Activated T-helper 1 cell treated with anti-CD3 and anti-CD28 coated beads, Interleukin-12 subunit alpha, Interleukin-12 subunit beta, Interleukin-2, Interleukin-4 antibody, amounts not matched to agents 30 ng/mL and 10 ng/mL and 1 ng/mL, durations not matched to agents 14 hours and 24 hours and 36 hours (primary cell): ENCODE data around the gene ZNF205. TPM values are rescaled to one million over a fixed set of nuclear protein-coding genes. Genes with fewer than 3 reads are reported as not detected.

Experiments used
- total RNA-seq: library from RNA; stranded (reverse); gene quantifications from 2 replicates; pipeline ENCODE4 v1.2.3, GENCODE V29; 2022

Gene ZNF205
- total RNA-seq, 1 donor from 2014 or later: 0.39 TPM

Other genes starting within 250 kb of the ZNF205 start
- gene FLYWCH2, start 229.4 kb upstream of the ZNF205 start, total RNA-seq: 22.9 and 25.4 TPM in 2 replicates
- gene FLYWCH1, start 200.7 kb upstream of the ZNF205 start, total RNA-seq: 61.1 and 65.7 TPM in 2 replicates
- gene KREMEN2, start 148.3 kb upstream of the ZNF205 start, total RNA-seq: 0.10 and 0.18 TPM in 2 replicates
- 40.1 and 44.0 TPM in 2 replicates for gene PAQR4, start 143.2 kb upstream of the ZNF205 start, total RNA-seq
- 151 and 152 TPM in 2 replicates for gene PKMYT1, start 132.1 kb upstream of the ZNF205 start, total RNA-seq
- gene CLDN9, start 99.7 kb upstream of the ZNF205 start, total RNA-seq: not detected in 2 replicates
- not detected in 2 replicates for gene CLDN6, start 94.4 kb upstream of the ZNF205 start, total RNA-seq
- gene TNFRSF12A, start 92.2 kb upstream of the ZNF205 start, total RNA-seq: 4.9 and 5.5 TPM in 2 replicates
- 30.0 and 30.9 TPM in 2 replicates for gene HCFC1R1, start 88.6 kb upstream of the ZNF205 start, total RNA-seq
- gene THOC6, start 88.6 kb upstream of the ZNF205 start, total RNA-seq: 48.3 and 49.0 TPM in 2 replicates
- 0.20 TPM in 1 of 2 replicates, not detected in the other for gene BICDL2, start 75.6 kb upstream of the ZNF205 start, total RNA-seq
- gene MMP25, start 66.0 kb upstream of the ZNF205 start, total RNA-seq: 11.9 and 12.8 TPM in 2 replicates
- gene IL32, start 46.9 kb upstream of the ZNF205 start, total RNA-seq: 993 TPM in 2 replicates
- 0.07 TPM in 1 of 2 replicates, not detected in the other for gene ZSCAN10, start 13.3 kb upstream of the ZNF205 start, total RNA-seq
- gene ZNF213, start 22.4 kb downstream of the ZNF205 start, total RNA-seq: 9.6 and 12.4 TPM in 2 replicates
- not detected in 2 replicates for gene OR1F1, start 75.6 kb downstream of the ZNF205 start, total RNA-seq
- 13.6 and 15.8 TPM in 2 replicates for gene ZNF200, start 122.6 kb downstream of the ZNF205 start, total RNA-seq
- gene MEFV, start 144.0 kb downstream of the ZNF205 start, total RNA-seq: not detected in 2 replicates
- 25.5 and 27.8 TPM in 2 replicates for gene ZNF263, start 170.9 kb downstream of the ZNF205 start, total RNA-seq
- 2.0 and 3.1 TPM in 2 replicates for gene TIGD7, start 192.8 kb downstream of the ZNF205 start, total RNA-seq
- 26.5 and 27.6 TPM in 2 replicates for gene ZNF75A, start 192.9 kb downstream of the ZNF205 start, total RNA-seq
- not detected in 2 replicates for gene OR2C1, start 243.3 kb downstream of the ZNF205 start, total RNA-seq